HuH-7.5 (cell line): ENCODE measurements around the gene TBC1D22A.

Experiments
- DNase-seq: peaks from one replicate; pipeline ENCODE4 v3.0.0; 2011; ENCODE audit warnings: low spot score

The TBC1D22A gene

GRCh38 chr22:47032956-47033647 is 270.7 kb downstream of the TBC1D22A start:
- DNase-seq: no peak

DNA sequence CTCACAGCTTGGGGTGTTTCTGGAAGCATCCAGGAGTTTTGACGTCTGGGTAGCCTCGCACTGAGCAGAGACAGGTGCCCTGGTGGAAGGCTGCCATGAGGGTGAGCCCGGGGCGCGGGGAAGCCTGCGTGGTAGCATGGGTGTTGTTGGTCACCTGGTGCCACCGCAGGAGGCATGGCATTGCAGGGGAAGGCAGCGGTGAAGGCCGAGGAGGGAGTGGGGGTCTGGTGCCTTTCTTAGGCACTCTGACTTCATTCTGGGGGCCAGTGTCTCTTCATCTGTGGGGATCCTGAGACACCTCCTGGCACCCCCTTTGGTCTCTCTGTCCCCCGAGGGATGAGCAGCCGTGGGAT is 271.2 kb downstream of the TBC1D22A start:
- DNase-seq: no peak

DNA sequence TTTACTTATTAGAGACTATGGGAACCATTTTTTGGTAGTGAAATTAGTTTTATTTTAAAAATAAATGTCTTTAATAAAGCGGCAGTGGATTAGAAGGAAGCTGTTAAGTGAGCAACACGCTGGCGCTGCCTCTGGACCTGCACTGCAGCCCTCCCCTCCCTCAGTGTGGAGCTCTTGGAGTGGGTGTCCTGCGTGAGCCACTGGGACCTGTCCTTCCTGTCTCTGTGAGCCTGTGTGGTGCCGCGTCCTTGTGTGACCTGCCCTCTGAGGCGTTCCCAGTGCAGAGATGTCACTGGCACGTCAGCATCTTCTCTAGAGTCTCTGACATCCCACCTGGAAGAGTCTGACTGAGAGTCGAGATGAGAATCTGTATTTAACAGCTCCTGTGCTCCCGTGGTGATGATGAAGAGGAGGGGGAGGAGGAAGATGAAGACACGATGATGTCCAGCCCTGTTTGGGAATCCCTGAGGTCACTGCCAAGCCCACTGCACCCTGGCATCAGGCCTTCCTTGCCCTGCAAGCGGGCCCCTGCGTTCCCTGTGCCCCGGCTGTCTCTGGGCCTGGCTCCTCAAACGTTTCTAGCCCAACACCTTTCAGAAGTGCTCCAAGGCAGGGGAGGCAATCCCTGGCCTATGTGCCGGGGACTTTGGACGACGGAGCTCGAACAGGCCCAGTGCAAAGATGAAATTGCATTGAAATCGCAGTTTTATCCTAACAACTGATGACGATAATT is 271.8 kb downstream of the TBC1D22A start:
- no peak for DNase-seq

DNA sequence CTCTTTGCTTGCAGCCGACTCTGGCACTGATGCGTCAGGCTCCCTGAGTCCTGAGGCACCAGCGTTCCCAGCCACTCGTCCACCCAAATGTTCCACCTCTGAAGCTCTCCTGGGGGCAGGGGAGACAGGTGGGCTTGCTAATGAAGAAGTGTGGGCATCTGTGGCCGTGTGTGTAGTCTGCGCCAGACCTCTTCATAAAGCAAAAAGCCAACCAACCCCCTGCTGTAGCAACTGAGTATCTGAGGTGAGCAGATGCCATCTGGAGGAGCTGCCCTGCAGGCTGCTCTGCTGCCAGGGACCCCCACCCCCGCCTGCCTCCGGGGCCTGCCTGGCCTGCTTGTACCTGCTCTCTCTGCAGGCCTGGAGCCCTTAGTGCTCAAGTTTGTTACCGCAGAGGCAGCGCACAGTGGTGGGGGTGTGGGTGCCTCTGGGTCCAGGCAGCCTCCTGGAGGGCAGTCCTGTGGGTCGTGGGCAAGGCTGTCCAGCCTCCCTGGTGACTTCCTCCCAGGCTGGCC is 272.5 kb downstream of the TBC1D22A start:
- no peak for DNase-seq

- no peak for DNase-seq
These were observed 273.0 kb downstream of the TBC1D22A start for GRCh38 chr22:47035425-47035881.

DNA sequence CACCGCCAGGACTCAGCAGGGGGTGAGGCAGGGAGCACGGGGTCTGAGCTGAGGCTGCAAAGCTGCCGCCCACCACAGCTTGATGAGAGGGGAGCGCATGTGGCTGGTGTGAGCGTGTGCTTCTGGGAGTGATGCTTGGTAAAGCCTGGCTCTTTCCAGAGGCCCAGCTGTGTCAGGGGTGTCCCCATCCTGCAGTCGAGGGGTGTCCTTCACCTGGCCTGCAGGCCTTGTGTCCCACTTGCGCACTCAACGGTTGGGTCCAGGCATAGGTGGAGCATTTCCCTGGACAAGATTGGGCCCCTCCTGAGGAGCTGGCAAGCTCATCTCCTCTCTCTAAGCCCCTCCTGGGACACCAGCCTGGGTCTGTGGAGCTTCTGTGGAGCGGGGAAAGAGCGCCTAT is 273.9 kb downstream of the TBC1D22A start:
- no peak for DNase-seq

DNA sequence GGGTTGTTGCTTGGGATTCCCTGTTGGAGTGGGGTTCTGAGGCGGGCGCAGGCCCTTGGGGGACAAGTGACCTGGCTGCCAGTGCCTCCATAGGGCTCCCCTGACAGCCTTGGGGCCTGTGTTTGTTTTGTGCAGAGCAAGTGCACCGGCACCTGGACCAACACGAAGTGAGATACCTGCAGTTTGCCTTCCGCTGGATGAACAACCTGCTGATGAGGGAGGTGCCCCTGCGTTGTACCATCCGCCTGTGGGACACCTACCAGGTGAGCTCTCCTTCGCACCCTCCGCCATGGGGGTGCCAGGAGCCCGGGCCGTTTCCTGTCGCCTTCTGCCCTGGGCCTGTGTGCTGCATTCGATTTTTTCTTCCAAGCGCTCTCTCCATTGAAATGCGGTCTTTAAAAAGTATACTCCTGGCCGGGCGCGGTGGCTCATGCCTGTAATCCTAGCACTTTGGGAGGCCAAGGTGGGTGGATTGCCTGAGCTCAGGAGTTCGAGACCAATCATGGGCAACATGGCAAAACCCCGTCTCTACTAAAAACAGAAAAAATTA is 274.6 kb downstream of the TBC1D22A start:
- DNase-seq: no peak

GRCh38 chr22:47038206-47038835 is 275.9 kb downstream of the TBC1D22A start:
- no peak for DNase-seq

DNA sequence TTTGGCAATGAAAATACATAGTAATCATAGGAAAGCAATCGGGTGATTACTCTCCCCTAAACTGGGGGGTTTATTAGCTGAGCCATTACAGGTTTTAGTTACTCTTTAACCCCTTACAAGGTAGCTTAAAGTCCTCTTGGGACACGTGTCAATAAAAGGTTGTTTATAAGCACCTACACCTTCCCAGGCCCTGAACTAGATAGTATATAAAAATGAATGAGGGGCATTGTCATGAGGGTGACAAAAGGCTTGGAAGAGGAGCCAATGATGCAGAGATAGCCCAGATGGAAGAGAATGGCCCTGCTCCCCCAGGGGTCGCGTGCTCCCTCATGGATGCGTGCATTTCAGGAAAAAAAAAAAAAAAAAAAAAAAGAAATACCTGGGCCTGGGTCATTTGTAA is 276.9 kb downstream of the TBC1D22A start:
- DNase-seq: no peak

DNA sequence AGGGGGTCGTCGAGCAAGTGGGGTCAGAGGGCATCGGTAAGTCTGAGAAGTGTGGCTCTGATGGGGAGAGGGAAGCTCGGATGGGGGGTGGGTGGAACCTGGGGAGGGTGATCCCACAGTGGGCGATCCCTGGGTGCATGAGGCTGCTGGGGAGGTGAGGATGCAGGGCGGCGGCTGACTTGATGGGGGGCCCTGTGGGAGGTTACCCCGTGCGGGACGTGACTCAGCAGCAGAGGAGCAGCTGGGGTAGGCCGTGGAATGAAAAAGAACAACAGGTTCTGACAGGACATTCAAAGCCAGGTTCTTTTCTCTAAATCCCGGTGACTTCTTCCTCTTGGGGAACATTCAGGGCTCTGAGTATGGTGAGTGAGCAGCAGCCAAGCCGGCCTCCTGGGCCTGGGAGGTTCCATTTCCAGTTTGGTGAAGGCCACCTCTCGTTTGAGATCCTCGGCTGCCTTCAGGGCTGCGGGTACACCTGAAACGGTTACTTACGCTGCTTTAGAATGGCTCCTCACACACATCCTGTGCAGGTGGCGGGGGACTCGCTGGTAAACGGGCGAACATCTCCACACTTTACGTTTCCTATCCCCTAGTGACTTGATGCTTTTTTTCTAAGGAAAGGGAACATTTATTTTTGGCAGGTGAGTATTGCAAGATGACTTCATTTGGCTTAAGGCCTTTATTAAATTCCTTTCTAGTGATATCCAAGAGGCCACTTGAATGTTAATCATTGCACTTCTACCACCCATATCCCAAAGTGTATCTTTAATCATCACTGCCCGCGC is 278.2 kb downstream of the TBC1D22A start:
- no peak for DNase-seq

- DNase-seq: no peak
These were observed 279.0 kb downstream of the TBC1D22A start for GRCh38 chr22:47041271-47042115.

GRCh38 chr22:47042116-47042825 is 279.8 kb downstream of the TBC1D22A start:
- DNase-seq: no peak

DNA sequence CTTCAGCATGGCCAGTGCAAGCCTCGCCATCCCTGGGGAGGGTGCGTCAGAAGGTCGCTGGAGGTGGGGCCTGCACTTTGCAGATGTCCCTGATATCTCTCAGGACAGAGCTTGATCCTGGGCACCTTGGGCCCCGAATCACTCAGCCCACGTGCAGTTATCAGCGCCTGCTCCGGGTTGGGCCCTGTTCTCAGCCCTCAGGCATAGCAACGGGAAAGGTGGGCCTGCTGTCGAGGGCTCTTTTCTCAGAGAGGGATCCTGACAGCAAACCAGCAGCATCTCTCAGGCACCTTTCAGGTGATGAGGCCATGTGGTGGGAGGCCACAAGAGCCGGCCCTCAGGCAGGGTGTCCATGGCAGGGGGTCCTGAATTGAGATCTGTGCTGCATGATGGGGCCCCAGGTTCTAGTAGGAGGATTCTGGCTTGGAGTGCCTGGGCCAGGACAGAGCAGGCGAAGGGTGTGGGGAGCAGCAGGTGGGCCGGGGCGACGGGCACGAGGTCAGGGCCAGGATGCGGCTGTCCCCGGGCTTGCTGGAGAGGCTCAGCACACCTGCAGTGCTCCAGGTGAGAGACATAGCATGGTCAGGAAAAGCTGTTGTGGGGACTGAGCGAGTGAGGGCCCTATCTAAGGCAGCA is 280.5 kb downstream of the TBC1D22A start:
- no peak for DNase-seq

DNA sequence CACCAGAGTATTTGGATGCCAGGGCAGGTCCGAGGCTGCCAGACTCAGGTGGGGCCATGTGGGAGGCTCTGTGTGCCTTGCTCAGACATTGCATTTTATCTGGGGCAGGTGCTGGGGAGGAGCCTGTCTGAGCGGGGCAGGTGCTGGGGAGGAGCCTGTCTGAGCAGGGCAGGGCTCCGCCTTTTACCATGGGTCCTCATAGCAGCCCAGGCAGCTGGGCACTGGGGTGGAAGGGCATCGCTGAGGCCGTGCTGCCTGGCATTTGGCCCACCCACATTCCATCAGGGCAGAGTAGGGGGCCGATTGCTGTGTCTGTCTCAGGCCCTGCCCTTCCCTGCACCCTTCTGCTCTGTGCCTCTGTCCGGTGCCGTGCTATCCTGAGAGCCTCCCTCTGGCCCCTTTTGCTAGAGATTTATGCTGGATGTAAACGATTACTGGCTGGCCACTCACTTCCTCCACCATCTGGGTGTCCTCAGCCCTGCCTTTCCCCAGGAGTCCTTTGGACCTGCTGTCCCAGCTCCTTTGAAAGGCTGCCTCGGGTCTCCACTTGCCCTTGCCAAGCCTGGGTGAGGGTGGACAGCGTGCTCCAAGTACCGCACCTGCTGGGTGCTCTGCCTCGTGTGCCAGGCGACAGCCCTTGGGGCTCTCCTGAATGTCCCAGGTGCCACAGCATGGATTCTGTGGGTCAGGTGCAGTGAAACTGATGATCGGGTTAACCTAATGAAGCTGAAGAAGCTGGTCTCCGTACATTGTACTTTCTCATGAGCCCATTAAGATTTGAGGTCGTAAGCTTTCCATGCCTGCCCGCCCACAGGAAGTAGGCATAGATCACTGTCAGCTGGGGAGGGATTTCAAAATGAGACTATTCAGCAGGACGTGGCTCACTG is 281.6 kb downstream of the TBC1D22A start:
- DNase-seq: no peak

DNA sequence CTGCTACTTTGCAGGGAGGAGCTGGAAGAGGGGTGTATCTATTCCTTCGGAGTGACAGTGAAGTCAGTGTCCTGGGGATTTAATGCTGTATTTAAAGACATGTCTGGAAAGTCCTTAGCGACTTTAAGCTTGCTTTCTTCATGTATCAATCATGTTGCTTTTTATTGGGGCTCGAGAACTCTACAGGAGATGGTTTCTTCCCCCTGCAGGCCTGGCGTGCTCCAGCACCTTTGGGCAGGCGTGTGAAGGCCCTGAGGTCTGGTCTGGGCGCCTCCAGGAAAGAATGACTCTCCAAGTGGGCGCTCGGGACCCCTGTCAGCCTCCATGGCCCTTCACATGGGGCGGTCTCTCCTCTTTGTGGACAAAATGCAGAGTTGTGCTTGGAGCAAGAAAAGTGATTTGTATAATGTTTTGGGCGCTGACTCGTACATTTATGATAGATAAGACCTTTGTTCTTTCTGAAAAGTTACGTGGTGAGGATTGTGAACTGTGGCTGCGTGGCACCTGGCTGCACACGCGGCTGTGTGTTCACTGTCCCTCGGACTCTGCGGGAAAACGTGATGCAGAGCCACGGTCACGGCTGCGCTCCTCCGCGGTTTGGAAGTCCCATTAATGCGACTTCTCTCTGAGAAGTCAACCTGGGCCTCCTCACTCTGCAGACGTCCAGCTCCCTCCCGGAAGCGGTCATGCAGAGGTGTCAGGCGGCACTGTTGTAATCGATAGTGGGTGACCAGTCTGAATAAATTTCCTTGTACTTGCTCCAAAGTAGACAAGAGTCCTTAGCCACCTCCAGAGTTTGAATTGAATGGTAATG is 282.5 kb downstream of the TBC1D22A start:
- no peak for DNase-seq

- DNase-seq: no peak
These were observed 283.4 kb downstream of the TBC1D22A start for GRCh38 chr22:47045691-47046410.

GRCh38 chr22:47046411-47047065 is 284.1 kb downstream of the TBC1D22A start:
- no peak for DNase-seq
